Loucy (cell line): ENCODE measurements around the gene GBF1.

Experiments used
- H2AFZ ChIP-seq: fragments of 200-600 bp; sonication (generic); 2 replicates; pipeline ENCODE4 v1.6.0; 2016; ENCODE audit warnings: antibody characterized with exemption, mild to moderate bottlenecking, low read length, moderate library complexity
- H3F3A ChIP-seq: fragments of 200-600 bp; 2 replicates; pipeline ENCODE4 v1.6.0; 2016; ENCODE audit warnings: antibody characterized with exemption, low read depth, mild to moderate bottlenecking
- H3K27me3 ChIP-seq: fragments of 200-600 bp; sonication (generic); 2 replicates; pipeline ENCODE4 v1.6.1; 2014; ENCODE audit warnings: low read length, mild to moderate bottlenecking; ENCODE audit not compliant: insufficient read depth, poor library complexity, severe bottlenecking
- H3K36me3 ChIP-seq: fragments of 200-600 bp; sonication (generic); 2 replicates; pipeline ENCODE4 v1.6.1; 2016; ENCODE audit warnings: low read length; ENCODE audit not compliant: insufficient read depth
- H3K4me1 ChIP-seq: fragments of 200-600 bp; sonication (generic); 2 replicates; pipeline ENCODE4 v1.5.1; 2014; ENCODE audit warnings: low read length, mild to moderate bottlenecking; ENCODE audit not compliant: insufficient read depth, poor library complexity, severe bottlenecking
- H3K4me2 ChIP-seq: fragments of 200-600 bp; sonication (generic); 2 replicates; pipeline ENCODE4 v1.6.0; 2014; ENCODE audit warnings: antibody characterized with exemption, low read length, low read depth, mild to moderate bottlenecking; ENCODE audit not compliant: poor library complexity, severe bottlenecking
- H3K4me3 ChIP-seq: fragments of 200-600 bp; sonication (generic); 2 replicates; pipeline ENCODE4 v1.5.1; 2014; ENCODE audit warnings: low read length, mild to moderate bottlenecking, mixed read lengths; ENCODE audit not compliant: poor library complexity, severe bottlenecking
- H3K79me2 ChIP-seq: fragments of 200-600 bp; sonication (generic); 2 replicates; pipeline ENCODE4 v1.6.1; 2014; ENCODE audit warnings: low read length; ENCODE audit not compliant: insufficient read depth
- H3K9ac ChIP-seq: fragments of 200-600 bp; sonication (generic); 2 replicates; pipeline ENCODE4 v1.6.0; 2014; ENCODE audit warnings: mild to moderate bottlenecking, low read depth, low read length, moderate library complexity; ENCODE audit not compliant: poor library complexity, severe bottlenecking
- H3K9me2 ChIP-seq: fragments of 200-600 bp; sonication (generic); replicated peaks from 2 replicates; pipeline ENCODE4 v1.6.1; 2016; ENCODE audit warnings: low read depth, low read length, mixed read lengths
- H3K9me3 ChIP-seq: fragments of 200-600 bp; sonication (generic); 2 replicates; pipeline ENCODE4 v1.6.1; 2014; ENCODE audit warnings: mild to moderate bottlenecking, antibody characterized with exemption, low read length, low read depth; ENCODE audit not compliant: insufficient read depth
- H4K20me1 ChIP-seq: fragments of 200-600 bp; sonication (generic); 2 replicates; pipeline ENCODE4 v1.6.0; 2014; ENCODE audit warnings: antibody characterized with exemption, low read length, mild to moderate bottlenecking; ENCODE audit not compliant: insufficient read depth, poor library complexity, severe bottlenecking
- CTCF ChIP-seq: fragments of 200-600 bp; sonication (generic); conservative IDR thresholded peaks from 2 replicates; pipeline ENCODE4 v1.5.1; 2014; ENCODE audit warnings: mild to moderate bottlenecking, antibody characterized with exemption, low read length
- EZH2phosphoT487 ChIP-seq: fragments of 200-600 bp; IDR thresholded peaks from 2 replicates; pipeline ENCODE4 v1.6.1; 2018; ENCODE audit warnings: antibody characterized with exemption, mild to moderate bottlenecking, moderate library complexity, borderline replicate concordance

GBF1 gene

GRCh38 chr10:102406815-102407214 is 161.5 kb downstream of the GBF1 start:
- no peaks in the 10 kb centered on the region for H3K36me3 ChIP-seq
- H3K4me3 ChIP-seq = no peak overlapping the region
- peaks cover 25% of the 10 kb centered on the region for H3K27me3 ChIP-seq

GRCh38 chr10:102407425-102408130 is 162.2 kb downstream of the GBF1 start:
- no peak overlapping the region for H3K4me3 ChIP-seq
- no peak overlapping the region for H3K4me2 ChIP-seq
- H4K20me1 ChIP-seq = no peaks in the 10 kb centered on the region
- H3K79me2 ChIP-seq = no peaks in the 10 kb centered on the region
- H3F3A ChIP-seq = no peaks in the 10 kb centered on the region
- no peak overlapping the region for H2AFZ ChIP-seq
- TF ChIP-seq EZH2phosphoT487 = no peak
- TF ChIP-seq CTCF = no peak
- no peaks in the 10 kb centered on the region for H3K4me1 ChIP-seq
- H3K9me3 ChIP-seq = no peaks in the 10 kb centered on the region
- H3K9me2 ChIP-seq = no peaks in the 10 kb centered on the region
- no peak overlapping the region for H3K9ac ChIP-seq
- no peaks in the 10 kb centered on the region for H3K36me3 ChIP-seq
- H3K27me3 ChIP-seq = peaks cover 25% of the 10 kb centered on the region

More at GRCh38 chr10:102406815-102407214, 161.5 kb downstream of the GBF1 start:
- H3K9me3 ChIP-seq = no peaks in the 10 kb centered on the region
- no peaks in the 10 kb centered on the region for H3F3A ChIP-seq
- no peaks in the 10 kb centered on the region for H3K9me2 ChIP-seq
- no peak overlapping the region for H3K4me2 ChIP-seq
- H3K4me1 ChIP-seq = no peaks in the 10 kb centered on the region
- H2AFZ ChIP-seq = no peak overlapping the region
- no peak overlapping the region for H3K9ac ChIP-seq
- H4K20me1 ChIP-seq = no peaks in the 10 kb centered on the region
- H3K79me2 ChIP-seq = no peaks in the 10 kb centered on the region
- TF ChIP-seq EZH2phosphoT487 = no peak
- no peak for TF ChIP-seq CTCF

- TF ChIP-seq EZH2phosphoT487 = no peak
- TF ChIP-seq CTCF = no peak
Observed at GRCh38 chr10:102408131-102408727, 162.9 kb downstream of the GBF1 start.

More at GRCh38 chr10:102408131-102408727, 162.9 kb downstream of the GBF1 start:
- H3K36me3 ChIP-seq = no peaks in the 10 kb centered on the region
- no peaks in the 10 kb centered on the region for H3K4me1 ChIP-seq
- H3K27me3 ChIP-seq = peaks cover 25% of the 10 kb centered on the region
- no peaks in the 10 kb centered on the region for H3K9me3 ChIP-seq
- H3K4me3 ChIP-seq = no peak overlapping the region
- H3K9ac ChIP-seq = no peak overlapping the region
- no peaks in the 10 kb centered on the region for H3K9me2 ChIP-seq
- H4K20me1 ChIP-seq = no peaks in the 10 kb centered on the region
- H2AFZ ChIP-seq = no peak overlapping the region
- H3K79me2 ChIP-seq = no peaks in the 10 kb centered on the region
- no peak overlapping the region for H3K4me2 ChIP-seq
- no peaks in the 10 kb centered on the region for H3F3A ChIP-seq
